Adrenal gland (tissue), 12 donors: ENCODE data around the gene GRIN2B. TPM values are rescaled to one million over a fixed set of nuclear protein-coding genes. Genes with fewer than 3 reads are reported as not detected.

Experiments
- DNase-seq, 7 donors: peaks; one replicate each; pipeline ENCODE4 v3.0.0-alpha.2; 2019 to 2020
- H3K27ac ChIP-seq, 5 donors: fragments of 200-600 bp; sonication (generic) in 4 of 5; 1 replicate in 3 of 5; 2 replicates in 2 of 5; pipeline versions ENCODE4 v1.5.1 to v1.8.0; 2016 to 2020; ENCODE audit warnings: mild to moderate bottlenecking in 1 of 5
- H3K27me3 ChIP-seq: fragments of 200-600 bp; 2 replicates; pipeline ENCODE4 v1.8.0; 2021
- H3K36me3 ChIP-seq, 2 donors: fragments of 200-600 bp; replicated peaks in 1 of 2; 1 replicate in 1 of 2; 2 replicates in 1 of 2; pipeline versions ENCODE4 v1.5.1 to v1.8.0; 2018 to 2022
- H3K4me1 ChIP-seq, 2 donors: fragments of 200-600 bp; replicated peaks in 1 of 2; 1 replicate in 1 of 2; 2 replicates in 1 of 2; pipeline versions ENCODE4 v1.5.1 to v1.8.0; 2018 to 2021
- H3K4me3 ChIP-seq, 4 donors: fragments of 200-600 bp; sonication (generic) in 3 of 4; one replicate each; pipeline ENCODE4 v1.5.1; 2016 to 2018
- H3K9me3 ChIP-seq, 3 donors: fragments of 200-600 bp; sonication (generic) in 1 of 3; replicated peaks in 1 of 3; 1 replicate in 2 of 3; 2 replicates in 1 of 3; pipeline versions ENCODE4 v1.5.1 to v1.8.0; 2016 to 2021
- POLR2A ChIP-seq, 2 donors: fragments of 450-650 bp; IDR thresholded peaks; one replicate each; pipeline ENCODE4 v1.6.1; 2017; ENCODE audit warnings: antibody characterized with exemption in 2 of 2, mild to moderate bottlenecking in 2 of 2, moderate library complexity in 1 of 2
- whole genome bisulfite sequencing, 4 donors: extraction: QIAGEN DNeasy Blood & Tissue Kit in 2 of 4; methylation state at CpG; one replicate each; pipeline versions ENCODE4 v1.1.5 to v1.1.7; 2013 to 2017; 5-methylcytosine and 5-hydroxymethylcytosine counted together
- intact Hi-C, 2 donors: fragments of 100-400 bp; cut with DNase I; formaldehyde crosslinking; loops; one replicate each; pipeline versions ENCODE4 v1.14.1 to v1.15.0; 2022 to 2023
- polyA plus RNA-seq, 3 donors: library from polyadenylated mRNA; stranded (reverse); fragments of 200-250 nt in 2 of 3; fragments of 350-450 nt in 1 of 3; fragmentation: Illumina TruSeq in 1 of 3; extraction: RNeasy Lipid Tissue Mini Kit (QIAGEN cat#74804) in 1 of 3; gene quantifications; one replicate each; pipeline ENCODE4 v1.2.3, GENCODE V29; 2013 to 2014
- total RNA-seq, 9 donors: library from RNA; depleted of rRNA in 4 of 9; stranded (reverse); fragments of >200 nt in 4 of 9; fragments of 120-200 nt in 1 of 9; fragmentation: NEBNext Ultra II Directional in 1 of 9; extraction: Animal tissue kit (Norgen Biotek cat#: 25700) in 1 of 9; gene quantifications; one replicate each; pipeline versions ENCODE4 v1.1.0 to v1.2.4, GENCODE V29; 2013 to 2023
- TF ChIP-seq, protein P1 (sequence below), 6 experiments: fragments of 450-650 bp in 4 of 6; fragments of 200-600 bp in 2 of 6; sonication (generic) in 1 of 6; IDR thresholded peaks; 1 replicate in 5 of 6; 2 replicates in 1 of 6; pipeline versions ENCODE4 v1.5.1 to v1.8.0; 2016 to 2021; ENCODE audit warnings: antibody characterized with exemption in 6 of 6, mild to moderate bottlenecking in 2 of 6, moderate library complexity in 1 of 6
- donor health status: healthy with polysubstance abuse.
- donor health status: Bipolar disorder and iron deficiency.
- donor health status: DM: yes; HTN: yes; CAD: no.
- donor health status: DM: no; HTN: no; CAD: no.
- donor health status: DM: no; HTN: no; CAD: no.
- donor health status: DM: yes; HTN: yes; CAD: no.

Gene GRIN2B
- total and polyA plus RNA-seq, 12 donors, result under 0.01 to 0.18 (median 0.07) TPM; not detected in 3

DNA sequence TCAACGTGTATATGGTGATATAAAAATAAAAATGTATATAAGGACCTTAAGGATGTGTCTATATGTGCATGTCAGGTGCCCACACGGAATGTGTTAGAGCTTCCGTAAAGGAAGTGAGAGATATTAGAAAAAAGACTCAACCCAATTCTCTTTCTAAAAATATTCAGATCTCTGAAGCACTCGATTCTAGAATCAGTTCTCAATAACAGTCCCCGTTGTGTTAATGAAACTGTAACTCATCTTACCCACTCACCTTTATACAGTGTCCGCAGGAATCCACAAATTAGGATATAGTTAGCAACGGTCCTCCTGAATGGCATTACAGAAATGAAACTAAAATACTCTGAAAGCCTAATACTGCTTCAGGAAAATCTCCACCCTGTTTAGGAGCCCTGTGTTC, 29.3 kb downstream of the GRIN2B start:
- Histone ChIP-seq H3K27ac (no peak overlapping the region), H3K36me3 (no peaks in the 10 kb centered on the region), H3K4me1 (no peaks in the 10 kb centered on the region), H3K27me3 (no peaks in the 10 kb centered on the region), H3K9me3 (no peaks in the 10 kb centered on the region), H3K4me3 (no peak overlapping the region)
- intact Hi-C loops, result no loop called here
- 76 to 82% (median 80%) methylated on average over 7 of the region's 7 CpGs for WGBS, 4 donors
- no peak for DNase-seq
- no peak for TF ChIP-seq POLR2A (IDR thresholded peaks at IDR 0.05)
- TF ChIP-seq, protein P1, sequence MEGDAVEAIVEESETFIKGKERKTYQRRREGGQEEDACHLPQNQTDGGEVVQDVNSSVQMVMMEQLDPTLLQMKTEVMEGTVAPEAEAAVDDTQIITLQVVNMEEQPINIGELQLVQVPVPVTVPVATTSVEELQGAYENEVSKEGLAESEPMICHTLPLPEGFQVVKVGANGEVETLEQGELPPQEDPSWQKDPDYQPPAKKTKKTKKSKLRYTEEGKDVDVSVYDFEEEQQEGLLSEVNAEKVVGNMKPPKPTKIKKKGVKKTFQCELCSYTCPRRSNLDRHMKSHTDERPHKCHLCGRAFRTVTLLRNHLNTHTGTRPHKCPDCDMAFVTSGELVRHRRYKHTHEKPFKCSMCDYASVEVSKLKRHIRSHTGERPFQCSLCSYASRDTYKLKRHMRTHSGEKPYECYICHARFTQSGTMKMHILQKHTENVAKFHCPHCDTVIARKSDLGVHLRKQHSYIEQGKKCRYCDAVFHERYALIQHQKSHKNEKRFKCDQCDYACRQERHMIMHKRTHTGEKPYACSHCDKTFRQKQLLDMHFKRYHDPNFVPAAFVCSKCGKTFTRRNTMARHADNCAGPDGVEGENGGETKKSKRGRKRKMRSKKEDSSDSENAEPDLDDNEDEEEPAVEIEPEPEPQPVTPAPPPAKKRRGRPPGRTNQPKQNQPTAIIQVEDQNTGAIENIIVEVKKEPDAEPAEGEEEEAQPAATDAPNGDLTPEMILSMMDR (IDR thresholded peaks at IDR 0.05), result no peak

DNA sequence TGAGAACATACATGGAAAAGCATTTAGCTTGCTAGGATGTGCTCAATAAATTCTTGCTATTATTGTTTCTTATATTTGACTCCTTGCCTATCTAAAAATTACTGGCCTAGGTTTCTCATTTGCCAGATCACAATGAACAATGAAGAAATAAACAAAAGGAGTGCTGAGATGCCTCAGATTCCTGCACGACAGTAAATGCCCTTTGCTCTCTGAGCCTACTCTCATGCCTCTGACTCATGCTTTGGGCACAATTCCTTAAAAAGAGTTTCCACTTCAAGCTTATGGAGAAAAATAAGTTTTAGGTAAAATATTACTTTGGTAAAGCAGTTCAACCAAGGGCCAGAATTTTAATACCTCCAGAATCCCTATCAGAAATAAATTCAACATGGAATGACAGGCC, 30.9 kb downstream of the GRIN2B start:
- Histone ChIP-seq H3K27me3 (no peaks in the 10 kb centered on the region), H3K9me3 (no peaks in the 10 kb centered on the region), H3K4me1 (no peaks in the 10 kb centered on the region), H3K36me3 (no peaks in the 10 kb centered on the region), H3K27ac (no peak overlapping the region), H3K4me3 (no peak overlapping the region)
- TF ChIP-seq, protein P1 (IDR thresholded peaks at IDR 0.05), result no peak
- TF ChIP-seq POLR2A (IDR thresholded peaks at IDR 0.05), result no peak
- WGBS, 4 donors, result 20 to 33% (median 29%) methylated on average over 1 of the region's 1 CpG
- intact Hi-C loops, result no loop called here
- DNase-seq, result peak in 3 of 7 donors; percentile 3 to 25 (median 20)

DNA sequence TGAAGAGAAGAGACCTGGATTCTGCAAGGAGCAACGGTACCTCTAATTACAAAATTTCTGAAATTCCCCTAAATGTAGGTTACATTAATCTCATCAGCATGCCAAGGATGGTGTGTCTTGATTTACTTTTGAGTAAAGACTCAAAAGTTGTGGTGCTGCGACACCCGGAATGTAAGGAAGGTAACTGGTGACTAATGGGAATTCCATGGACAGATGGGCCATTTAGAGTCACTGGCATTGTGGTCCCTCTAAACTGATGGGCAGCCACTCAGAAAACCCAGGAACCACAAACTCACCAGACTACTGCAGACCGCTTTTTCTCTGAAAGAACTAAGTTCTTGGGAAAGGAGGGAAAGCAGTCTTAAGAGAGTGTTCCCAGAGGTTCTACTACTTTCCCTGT, 32.8 kb downstream of the GRIN2B start:
- WGBS, 4 donors, result 84 to 91% (median 89%) methylated on average over 4 of the region's 4 CpGs
- intact Hi-C loops, result no loop called here
- no peaks in the 10 kb centered on the region for H3K27me3 ChIP-seq

DNA sequence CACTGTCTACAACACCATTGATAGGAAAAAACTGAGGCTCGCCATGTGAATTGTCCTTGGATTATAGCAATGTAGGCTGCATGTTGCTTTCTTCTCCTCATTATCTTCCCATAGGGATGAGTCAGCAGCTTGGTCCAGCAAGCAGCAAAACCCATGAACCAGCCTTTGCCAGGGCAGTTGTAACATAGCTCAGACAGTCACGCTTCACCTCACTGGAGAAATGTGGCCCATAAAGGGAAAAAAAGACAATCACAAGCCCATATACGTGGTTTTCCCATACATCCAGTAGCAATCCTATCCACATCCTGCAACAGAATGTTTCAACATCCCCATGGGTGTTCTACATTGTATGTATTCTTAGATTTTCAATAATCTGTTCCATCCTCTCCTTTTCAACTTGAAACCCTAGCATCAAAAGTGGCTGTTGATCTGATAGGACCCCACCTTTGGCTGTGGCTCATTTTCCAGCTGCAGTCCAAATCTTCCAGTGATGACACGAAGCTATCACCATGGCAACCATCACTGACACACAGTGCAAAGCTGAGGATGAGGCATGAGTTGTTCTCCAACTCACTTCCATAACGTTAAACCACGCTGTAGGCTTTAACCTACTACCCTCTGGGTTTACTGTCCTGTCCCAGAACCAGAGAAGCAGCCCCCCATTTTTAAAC, 34.0 kb downstream of the GRIN2B start:
- TF ChIP-seq, protein P1 (IDR thresholded peaks at IDR 0.05), result no peak
- no peak for TF ChIP-seq POLR2A (IDR thresholded peaks at IDR 0.05)
- no peaks in the 10 kb centered on the region for H3K27me3 ChIP-seq
- intact Hi-C loops, result no loop called here
- 56 to 69% (median 61%) methylated on average over 6 of the region's 6 CpGs for WGBS, 4 donors
- H3K4me1 ChIP-seq, result no peaks in the 10 kb centered on the region
- DNase-seq, result peak in 3 of 7 donors; percentile 10 to 38 (median 19)
- no peak overlapping the region for H3K27ac ChIP-seq
- H3K36me3 ChIP-seq, result no peaks in the 10 kb centered on the region
- H3K4me3 ChIP-seq, result no peak overlapping the region
- H3K9me3 ChIP-seq, result no peaks in the 10 kb centered on the region

More for the DNA sequence above, 32.8 kb downstream of the GRIN2B start:
- Histone ChIP-seq H3K4me1 (no peaks in the 10 kb centered on the region), H3K9me3 (no peaks in the 10 kb centered on the region), H3K36me3 (no peaks in the 10 kb centered on the region), H3K4me3 (no peak overlapping the region), H3K27ac (no peak overlapping the region)
- no peak for DNase-seq
- TF ChIP-seq, protein P1 (IDR thresholded peaks at IDR 0.05), result no peak
